Activated T-helper 1 cell treated with anti-CD3 and anti-CD28 coated beads, Interleukin-12 subunit alpha, Interleukin-12 subunit beta, Interleukin-2, Interleukin-4 antibody, amounts not matched to agents 30 ng/mL and 10 ng/mL and 1 ng/mL, durations not matched to agents 14 hours and 24 hours and 36 hours (primary cell): ENCODE measurements around the gene MARVELD1. TPM values are rescaled to one million over a fixed set of nuclear protein-coding genes. Genes with fewer than 3 reads are reported as not detected.

Source experiments
- DNase-seq: peaks from one replicate; pipeline ENCODE4 v3.0.0; 2021; ENCODE audit warnings: low spot score
- H3K27ac Mint-ChIP-seq: one replicate; pipeline ENCODE4 v1.8.0; 2021; ENCODE audit warnings: mild to moderate bottlenecking, mixed read lengths
- H3K27me3 Mint-ChIP-seq: one replicate; pipeline ENCODE4 v1.8.0; 2022; ENCODE audit warnings: mild to moderate bottlenecking, moderate library complexity, mixed read lengths; ENCODE audit not compliant: insufficient read depth
- H3K36me3 Mint-ChIP-seq: one replicate; pipeline ENCODE4 v1.8.0; 2021; ENCODE audit warnings: low read depth, mixed read lengths
- H3K4me1 Mint-ChIP-seq: one replicate; pipeline ENCODE4 v1.8.0; 2021; ENCODE audit warnings: low read depth, mixed read lengths
- H3K4me3 Mint-ChIP-seq: one replicate; pipeline ENCODE4 v1.8.0; 2021; ENCODE audit warnings: mild to moderate bottlenecking, moderate library complexity, mixed read lengths
- H3K9me3 Mint-ChIP-seq: one replicate; pipeline ENCODE4 v1.8.0; 2021; ENCODE audit warnings: mixed read lengths
- intact Hi-C: fragments of 100-400 bp; cut with micrococcal nuclease; formaldehyde crosslinking; loops from one replicate; pipeline ENCODE4 v1.15.1; 2024
- total RNA-seq: library from RNA; stranded (reverse); gene quantifications from 2 replicates; pipeline ENCODE4 v1.2.3, GENCODE V29; 2022

MARVELD1 gene
- total RNA-seq, 1 donor from 2014 or later: 3.4 TPM

- intact Hi-C loops: loop anchor here (1.0 kb wide), 2 partner anchors 58 to 110 kb away; no protein-coding TSS in a partner anchor
- H3K27ac Mint-ChIP-seq: no peak overlapping the region
- no peaks in the 10 kb centered on the region for H3K9me3 Mint-ChIP-seq
- H3K4me1 Mint-ChIP-seq: no peaks in the 10 kb centered on the region
- peak; percentile 22 for DNase-seq
- no peaks in the 10 kb centered on the region for H3K27me3 Mint-ChIP-seq
- peaks cover 29% of the 10 kb centered on the region for H3K36me3 Mint-ChIP-seq
- H3K4me3 Mint-ChIP-seq: no peak overlapping the region
Measured at GRCh38 chr10:97759158-97759887, 45.8 kb downstream of the MARVELD1 start.

- no peaks in the 10 kb centered on the region for H3K9me3 Mint-ChIP-seq
- peaks cover 27% of the 10 kb centered on the region for H3K36me3 Mint-ChIP-seq
- H3K4me1 Mint-ChIP-seq: no peaks in the 10 kb centered on the region
- no peak for DNase-seq
- intact Hi-C loops: loop anchor here (1.0 kb wide), 2 partner anchors 59 to 109 kb away; no protein-coding TSS in a partner anchor
- H3K4me3 Mint-ChIP-seq: no peak overlapping the region
- no peaks in the 10 kb centered on the region for H3K27me3 Mint-ChIP-seq
- H3K27ac Mint-ChIP-seq: no peak overlapping the region
Measured at GRCh38 chr10:97759946-97760345, 46.4 kb downstream of the MARVELD1 start.

- intact Hi-C loops: no loop called here
- no peak overlapping the region for H3K4me3 Mint-ChIP-seq
- DNase-seq: no peak
- no peak overlapping the region for H3K27ac Mint-ChIP-seq
- H3K9me3 Mint-ChIP-seq: no peaks in the 10 kb centered on the region
- no peaks in the 10 kb centered on the region for H3K27me3 Mint-ChIP-seq
- H3K4me1 Mint-ChIP-seq: no peaks in the 10 kb centered on the region
- H3K36me3 Mint-ChIP-seq: peaks cover 24% of the 10 kb centered on the region
Measured at GRCh38 chr10:97760461-97761257, 47.1 kb downstream of the MARVELD1 start.

GRCh38 chr10:97761331-97761865 lies 47.9 kb downstream of the MARVELD1 start:
- Mint-ChIP-seq H3K4me3 (no peak overlapping the region), H3K36me3 (peaks cover 24% of the 10 kb centered on the region)

GRCh38 chr10:97762056-97762455 lies 48.5 kb downstream of the MARVELD1 start:
- Mint-ChIP-seq H3K36me3 (peaks cover 20% of the 10 kb centered on the region), H3K4me1 (no peaks in the 10 kb centered on the region), H3K27me3 (no peaks in the 10 kb centered on the region), H3K27ac (no peak overlapping the region), H3K9me3 (no peaks in the 10 kb centered on the region), H3K4me3 (no peak overlapping the region)
- no peak for DNase-seq
- intact Hi-C loops: no loop called here

More at GRCh38 chr10:97761331-97761865, 47.9 kb downstream of the MARVELD1 start:
- H3K4me1 Mint-ChIP-seq: no peaks in the 10 kb centered on the region
- H3K27ac Mint-ChIP-seq: no peak overlapping the region
- intact Hi-C loops: no loop called here
- no peaks in the 10 kb centered on the region for H3K27me3 Mint-ChIP-seq
- no peak for DNase-seq
- no peaks in the 10 kb centered on the region for H3K9me3 Mint-ChIP-seq

GRCh38 chr10:97762816-97763215 lies 49.3 kb downstream of the MARVELD1 start:
- H3K4me1 Mint-ChIP-seq: no peaks in the 10 kb centered on the region

GRCh38 chr10:97763411-97763810 lies 49.9 kb downstream of the MARVELD1 start:
- DNase-seq: no peak
- Mint-ChIP-seq H3K36me3 (peaks cover 15% of the 10 kb centered on the region), H3K27ac (no peak overlapping the region), H3K9me3 (no peaks in the 10 kb centered on the region), H3K27me3 (peaks cover 3% of the 10 kb centered on the region), H3K4me1 (no peaks in the 10 kb centered on the region), H3K4me3 (no peak overlapping the region)
- intact Hi-C loops: no loop called here

More at GRCh38 chr10:97762816-97763215, 49.3 kb downstream of the MARVELD1 start:
- no peaks in the 10 kb centered on the region for H3K27me3 Mint-ChIP-seq
- no peak overlapping the region for H3K4me3 Mint-ChIP-seq
- intact Hi-C loops: no loop called here
- no peaks in the 10 kb centered on the region for H3K9me3 Mint-ChIP-seq
- DNase-seq: no peak
- H3K36me3 Mint-ChIP-seq: peaks cover 16% of the 10 kb centered on the region
- H3K27ac Mint-ChIP-seq: no peak overlapping the region

- Mint-ChIP-seq H3K36me3 (peaks cover 14% of the 10 kb centered on the region), H3K27ac (no peak overlapping the region), H3K27me3 (peaks cover 3% of the 10 kb centered on the region), H3K9me3 (no peaks in the 10 kb centered on the region), H3K4me1 (no peaks in the 10 kb centered on the region), H3K4me3 (no peak overlapping the region)
- DNase-seq: no peak
- intact Hi-C loops: no loop called here
Measured at GRCh38 chr10:97763947-97764346, 50.4 kb downstream of the MARVELD1 start.

GRCh38 chr10:97764519-97764931 lies 51.0 kb downstream of the MARVELD1 start:
- DNase-seq: no peak
- intact Hi-C loops: no loop called here

GRCh38 chr10:97765201-97765600 lies 51.7 kb downstream of the MARVELD1 start:
- Mint-ChIP-seq H3K4me1 (no peaks in the 10 kb centered on the region), H3K27me3 (peaks cover 10% of the 10 kb centered on the region), H3K4me3 (no peak overlapping the region), H3K9me3 (no peaks in the 10 kb centered on the region), H3K27ac (no peak overlapping the region), H3K36me3 (peaks cover 11% of the 10 kb centered on the region)
- intact Hi-C loops: no loop called here
- DNase-seq: no peak

More at GRCh38 chr10:97764519-97764931, 51.0 kb downstream of the MARVELD1 start:
- Mint-ChIP-seq H3K27me3 (peaks cover 5% of the 10 kb centered on the region), H3K4me3 (no peak overlapping the region), H3K27ac (no peak overlapping the region), H3K9me3 (no peaks in the 10 kb centered on the region), H3K36me3 (peaks cover 11% of the 10 kb centered on the region), H3K4me1 (no peaks in the 10 kb centered on the region)

- intact Hi-C loops: no loop called here
- Mint-ChIP-seq H3K4me1 (no peaks in the 10 kb centered on the region), H3K4me3 (no peak overlapping the region), H3K36me3 (peaks cover 8% of the 10 kb centered on the region), H3K9me3 (no peaks in the 10 kb centered on the region), H3K27ac (no peak overlapping the region), H3K27me3 (peaks cover 17% of the 10 kb centered on the region)
- no peak for DNase-seq
Measured at GRCh38 chr10:97766106-97766810, 52.7 kb downstream of the MARVELD1 start.

- Mint-ChIP-seq H3K4me1 (peaks cover 3% of the 10 kb centered on the region), H3K36me3 (peaks cover 4% of the 10 kb centered on the region), H3K27ac (no peak overlapping the region), H3K27me3 (peaks cover 22% of the 10 kb centered on the region), H3K9me3 (no peaks in the 10 kb centered on the region), H3K4me3 (no peak overlapping the region)
- no peak for DNase-seq
- intact Hi-C loops: no loop called here
Measured at GRCh38 chr10:97766996-97767924, 53.7 kb downstream of the MARVELD1 start.
